MM.1S (cell line): Measurements from ENCODE around the gene CD300LB.

Experiments used
- DNase-seq: peaks from one replicate; pipeline ENCODE4 v3.0.0-alpha.2; 2015
- H2AFZ ChIP-seq: fragments of 300-600 bp; sonication (generic); 2 replicates; pipeline ENCODE4 v1.6.0; 2016; ENCODE audit warnings: antibody characterized with exemption, low read length
- H3F3A ChIP-seq: fragments of 300-600 bp; sonication (generic); 2 replicates; pipeline ENCODE4 v1.6.1; 2016; ENCODE audit warnings: mild to moderate bottlenecking, antibody characterized with exemption, low read length, moderate library complexity, mixed read lengths; ENCODE audit not compliant: insufficient read depth
- H3K27ac ChIP-seq: fragments of 300-600 bp; sonication (generic); 2 replicates; pipeline ENCODE4 v1.5.1; 2016; ENCODE audit warnings: mild to moderate bottlenecking, low read length
- H3K27me3 ChIP-seq: fragments of 300-600 bp; sonication (generic); replicated peaks from 2 replicates; pipeline ENCODE4 v1.6.0; 2016; ENCODE audit warnings: low read length; ENCODE audit not compliant: insufficient read depth
- H3K36me3 ChIP-seq: fragments of 300-600 bp; sonication (generic); replicated peaks from 2 replicates; pipeline ENCODE4 v1.6.1; 2016; ENCODE audit warnings: mild to moderate bottlenecking, low read length, mixed read lengths; ENCODE audit not compliant: insufficient read depth
- H3K4me1 ChIP-seq: fragments of 300-600 bp; sonication (generic); 2 replicates; pipeline ENCODE4 v1.6.1; 2016; ENCODE audit warnings: low read length, mixed read lengths
- H3K4me2 ChIP-seq: fragments of 300-600 bp; sonication (generic); 2 replicates; pipeline ENCODE4 v1.6.0; 2016; ENCODE audit warnings: low read depth, low read length
- H3K4me3 ChIP-seq: fragments of 300-600 bp; sonication (generic); 2 replicates; pipeline ENCODE4 v1.5.1; 2016; ENCODE audit warnings: low read length, mixed read lengths
- H3K79me2 ChIP-seq: fragments of 300-600 bp; sonication (generic); 2 replicates; pipeline ENCODE4 v1.6.1; 2016; ENCODE audit warnings: mixed run types, low read length, mixed read lengths
- H3K9ac ChIP-seq: fragments of 300-600 bp; sonication (generic); 2 replicates; pipeline ENCODE4 v1.6.1; 2016; ENCODE audit warnings: low read length, mixed read lengths
- H3K9me2 ChIP-seq: fragments of 300-600 bp; sonication (generic); replicated peaks from 2 replicates; pipeline ENCODE4 v1.6.1; 2016; ENCODE audit warnings: mild to moderate bottlenecking, low read length, mixed read lengths; ENCODE audit not compliant: insufficient read depth
- H3K9me3 ChIP-seq: fragments of 300-600 bp; sonication (generic); replicated peaks from 2 replicates; pipeline ENCODE4 v1.6.1; 2016; ENCODE audit warnings: mild to moderate bottlenecking, low read length, mixed read lengths; ENCODE audit not compliant: insufficient read depth
- H4K20me1 ChIP-seq: fragments of 300-600 bp; sonication (generic); 2 replicates; pipeline ENCODE4 v1.6.1; 2016; ENCODE audit warnings: mild to moderate bottlenecking, low read length, moderate library complexity, mixed read lengths; ENCODE audit not compliant: insufficient read depth
- CTCF ChIP-seq: fragments of 300-600 bp; sonication (generic); IDR thresholded peaks from 2 replicates; pipeline ENCODE4 v1.5.1; 2016; ENCODE audit warnings: antibody characterized with exemption, low read length, mixed read lengths
- EZH2 ChIP-seq: fragments of 300-600 bp; sonication (generic); optimal IDR thresholded peaks from 2 replicates; pipeline ENCODE3; 2017; ENCODE audit warnings: low read depth, mild to moderate bottlenecking, antibody characterized with exemption, low read length, mixed read lengths
- EZH2phosphoT487 ChIP-seq: fragments of 300-600 bp; sonication (generic); IDR thresholded peaks from 2 replicates; pipeline ENCODE4 v1.6.1; 2018; ENCODE audit warnings: antibody characterized with exemption, low read length

The CD300LB gene

GRCh38 chr17:74549343-74549742, 18.1 kb upstream of the CD300LB start:
- H4K20me1 ChIP-seq: no peaks in the 10 kb centered on the region
- TF ChIP-seq EZH2phosphoT487: no peak
- TF ChIP-seq EZH2: no peak
- TF ChIP-seq CTCF: no peak
- H3F3A ChIP-seq: no peaks in the 10 kb centered on the region
- no peaks in the 10 kb centered on the region for H3K9me2 ChIP-seq
- H3K79me2 ChIP-seq: no peaks in the 10 kb centered on the region
- H3K4me1 ChIP-seq: no peaks in the 10 kb centered on the region
- no peak for DNase-seq
- H3K27me3 ChIP-seq: peaks cover 72% of the 10 kb centered on the region
- no peak overlapping the region for H3K27ac ChIP-seq
- H2AFZ ChIP-seq: no peak overlapping the region
- no peak overlapping the region for H3K9ac ChIP-seq
- H3K4me2 ChIP-seq: no peak overlapping the region
- H3K9me3 ChIP-seq: no peaks in the 10 kb centered on the region
- H3K4me3 ChIP-seq: no peak overlapping the region
- H3K36me3 ChIP-seq: no peaks in the 10 kb centered on the region

DNA sequence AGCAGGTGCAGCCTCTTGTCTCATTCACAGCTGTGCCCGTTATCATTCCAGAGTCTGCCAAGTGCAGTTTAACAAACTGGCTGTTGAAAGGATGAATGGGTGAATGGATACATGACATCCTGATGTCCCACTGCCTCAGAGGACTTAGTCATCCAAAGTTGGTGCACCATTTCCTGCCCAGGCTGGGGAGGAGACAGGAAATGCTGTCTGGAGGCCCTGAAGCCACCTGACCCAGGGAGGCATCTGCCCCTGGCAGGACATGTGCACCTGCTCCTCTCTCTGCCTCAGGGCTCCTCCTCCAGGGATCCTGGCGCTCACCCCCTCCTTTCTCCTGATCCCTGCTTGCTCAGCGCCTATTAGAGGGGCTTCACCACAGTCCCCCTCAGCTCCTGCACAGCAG, 16.5 kb upstream of the CD300LB start:
- Histone ChIP-seq H3K79me2 (no peaks in the 10 kb centered on the region), H3K9me2 (no peaks in the 10 kb centered on the region), H3K27me3 (peaks cover 75% of the 10 kb centered on the region), H3K36me3 (no peaks in the 10 kb centered on the region), H3K9ac (no peak overlapping the region), H3K9me3 (no peaks in the 10 kb centered on the region), H3F3A (no peaks in the 10 kb centered on the region), H2AFZ (no peak overlapping the region), H4K20me1 (no peaks in the 10 kb centered on the region), H3K4me1 (no peaks in the 10 kb centered on the region), H3K4me2 (no peak overlapping the region), H3K4me3 (no peak overlapping the region), H3K27ac (no peak overlapping the region)
- no peak for DNase-seq
- no peak for TF ChIP-seq CTCF
- no peak for TF ChIP-seq EZH2phosphoT487
- no peak for TF ChIP-seq EZH2

- Histone ChIP-seq H4K20me1 (no peaks in the 10 kb centered on the region), H3K4me1 (no peaks in the 10 kb centered on the region), H3K36me3 (no peaks in the 10 kb centered on the region), H3K9me2 (no peaks in the 10 kb centered on the region), H3K4me2 (no peak overlapping the region), H3K9ac (no peak overlapping the region), H3K79me2 (no peaks in the 10 kb centered on the region), H3F3A (no peaks in the 10 kb centered on the region), H2AFZ (no peak overlapping the region), H3K9me3 (no peaks in the 10 kb centered on the region), H3K4me3 (no peak overlapping the region), H3K27ac (no peak overlapping the region), H3K27me3 (peaks cover 75% of the 10 kb centered on the region)
- no peak for TF ChIP-seq EZH2phosphoT487
- TF ChIP-seq EZH2: no peak
- no peak for TF ChIP-seq CTCF
- no peak for DNase-seq
Observed at GRCh38 chr17:74547264-74547663, 16.0 kb upstream of the CD300LB start.
